ENCODE data around the gene ATP5F1D. TPM values are rescaled to one million over a fixed set of nuclear protein-coding genes. Genes with fewer than 3 reads are reported as not detected.

Gene ATP5F1D
- total and polyA plus RNA-seq, 2 of the 13 experiments (the other 11 are each of a cell fraction or from before 2014, with no cell fraction given) = 39.4 to 78.7 TPM

DNA sequence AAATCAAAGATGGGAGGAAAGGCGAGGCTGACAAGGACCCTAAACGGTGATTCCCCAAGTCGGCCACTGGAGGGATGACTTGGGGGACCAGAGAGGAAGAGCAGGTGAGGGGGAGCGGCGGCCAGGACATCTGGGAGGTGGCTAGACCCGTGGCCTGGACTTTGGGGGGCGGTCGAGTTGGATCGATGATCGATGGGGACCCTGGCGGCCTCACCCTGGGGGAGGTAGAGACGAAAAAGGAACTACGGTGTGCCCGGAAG is 19.9 kb downstream of the ATP5F1D start (continued):
- TF ChIP-seq, protein P1, sequence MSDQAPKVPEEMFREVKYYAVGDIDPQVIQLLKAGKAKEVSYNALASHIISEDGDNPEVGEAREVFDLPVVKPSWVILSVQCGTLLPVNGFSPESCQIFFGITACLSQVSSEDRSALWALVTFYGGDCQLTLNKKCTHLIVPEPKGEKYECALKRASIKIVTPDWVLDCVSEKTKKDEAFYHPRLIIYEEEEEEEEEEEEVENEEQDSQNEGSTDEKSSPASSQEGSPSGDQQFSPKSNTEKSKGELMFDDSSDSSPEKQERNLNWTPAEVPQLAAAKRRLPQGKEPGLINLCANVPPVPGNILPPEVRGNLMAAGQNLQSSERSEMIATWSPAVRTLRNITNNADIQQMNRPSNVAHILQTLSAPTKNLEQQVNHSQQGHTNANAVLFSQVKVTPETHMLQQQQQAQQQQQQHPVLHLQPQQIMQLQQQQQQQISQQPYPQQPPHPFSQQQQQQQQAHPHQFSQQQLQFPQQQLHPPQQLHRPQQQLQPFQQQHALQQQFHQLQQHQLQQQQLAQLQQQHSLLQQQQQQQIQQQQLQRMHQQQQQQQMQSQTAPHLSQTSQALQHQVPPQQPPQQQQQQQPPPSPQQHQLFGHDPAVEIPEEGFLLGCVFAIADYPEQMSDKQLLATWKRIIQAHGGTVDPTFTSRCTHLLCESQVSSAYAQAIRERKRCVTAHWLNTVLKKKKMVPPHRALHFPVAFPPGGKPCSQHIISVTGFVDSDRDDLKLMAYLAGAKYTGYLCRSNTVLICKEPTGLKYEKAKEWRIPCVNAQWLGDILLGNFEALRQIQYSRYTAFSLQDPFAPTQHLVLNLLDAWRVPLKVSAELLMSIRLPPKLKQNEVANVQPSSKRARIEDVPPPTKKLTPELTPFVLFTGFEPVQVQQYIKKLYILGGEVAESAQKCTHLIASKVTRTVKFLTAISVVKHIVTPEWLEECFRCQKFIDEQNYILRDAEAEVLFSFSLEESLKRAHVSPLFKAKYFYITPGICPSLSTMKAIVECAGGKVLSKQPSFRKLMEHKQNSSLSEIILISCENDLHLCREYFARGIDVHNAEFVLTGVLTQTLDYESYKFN (CRISPR knock-in tag; conservative IDR thresholded peaks at IDR 0.05) = no peak
- TF ChIP-seq ZFP62 (CRISPR knock-in tag; IDR thresholded peaks at IDR 0.05) (no peak), ZNF430 (CRISPR knock-in tag; IDR thresholded peaks at IDR 0.05) (peak; percentile 80; the same call in 1 of the 2 replicates), ATM (IDR thresholded peaks at IDR 0.05; ENCODE audit: borderline replicate concordance) (no peak), ZNF782 (CRISPR knock-in tag; IDR thresholded peaks at IDR 0.05; ENCODE audit: borderline replicate concordance) (no peak), ZNF441 (CRISPR knock-in tag; IDR thresholded peaks at IDR 0.05; ENCODE audit: borderline replicate concordance) (peak; percentile 37; the same call in 1 of the 2 replicates), ZNF839 (CRISPR knock-in tag; IDR thresholded peaks at IDR 0.05; ENCODE audit: borderline replicate concordance) (no peak), TMF1 (CRISPR knock-in tag; IDR thresholded peaks at IDR 0.05; ENCODE audit: low read depth) (no peak), MED8 (CRISPR knock-in tag; IDR thresholded peaks at IDR 0.05; ENCODE audit: insufficient replicate concordance) (peak; percentile 10), ZNF550 (CRISPR knock-in tag; IDR thresholded peaks at IDR 0.05; ENCODE audit: borderline replicate concordance) (no peak), E2F1 (CRISPR knock-in tag; IDR thresholded peaks at IDR 0.05) (no peak), FOXA1 (IDR thresholded peaks at IDR 0.05) (no peak), FOXA1 (CRISPR knock-in tag; IDR thresholded peaks at IDR 0.05) (no peak), AHDC1 (CRISPR knock-in tag; IDR thresholded peaks at IDR 0.05; ENCODE audit: borderline replicate concordance) (no peak), ZNF274 (CRISPR knock-in tag; IDR thresholded peaks at IDR 0.05) (no peak), ZNF766 (CRISPR knock-in tag; IDR thresholded peaks at IDR 0.05; ENCODE audit: borderline replicate concordance) (no peak), U2AF2 (IDR thresholded peaks at IDR 0.05; ENCODE audit: low read depth, low read length) (no peak), ZNF607 (CRISPR knock-in tag; IDR thresholded peaks at IDR 0.05; ENCODE audit: borderline replicate concordance) (peak; percentile 14), IKZF4 (CRISPR knock-in tag; IDR thresholded peaks at IDR 0.05; ENCODE audit: borderline replicate concordance, low read depth, not compliant biosample characterization) (no peak), ZNF891 (CRISPR knock-in tag; IDR thresholded peaks at IDR 0.05) (no peak), NKX3-1 (CRISPR knock-in tag; IDR thresholded peaks at IDR 0.05) (no peak), REXO4 (CRISPR knock-in tag; IDR thresholded peaks at IDR 0.05; ENCODE audit: borderline replicate concordance) (no peak)

Data from HepG2 (cell line).